Astrocyte of the spinal cord (primary cell): ENCODE measurements around the gene TTC9B.

Source experiments
- DNase-seq: peaks from one replicate; pipeline ENCODE4 v3.0.0; 2011; ENCODE audit warnings: low read depth, low spot score
- H3K4me3 ChIP-seq: 2 replicates; pipeline ENCODE4 v1.5.1; 2011; ENCODE audit warnings: low read depth, mild to moderate bottlenecking, low read length, moderate library complexity
- CTCF ChIP-seq: IDR thresholded peaks from 2 replicates; pipeline ENCODE4 v1.5.1; 2012; ENCODE audit warnings: low read depth, mild to moderate bottlenecking, low read length, inconsistent platforms
- in situ Hi-C: cut with HindIII; loops from 2 replicates; pipeline ENCODE4 v1.10.0; 2017; ENCODE audit warnings: low sequenced_read_pairs

The TTC9B gene

GRCh38 chr19:40249781-40250180 is 31.6 kb upstream of the TTC9B start:
- no peak for TF ChIP-seq CTCF
- no peak for DNase-seq
- in situ Hi-C loops = no loop called here
- H3K4me3 ChIP-seq = no peak overlapping the region

GRCh38 chr19:40249201-40249600 is 31.0 kb upstream of the TTC9B start:
- no peak overlapping the region for H3K4me3 ChIP-seq
- no peak for DNase-seq
- in situ Hi-C loops = no loop called here
- no peak for TF ChIP-seq CTCF

GRCh38 chr19:40247735-40248262 is 29.6 kb upstream of the TTC9B start:
- no peak overlapping the region for H3K4me3 ChIP-seq
- no peak for DNase-seq
- no peak for TF ChIP-seq CTCF
- in situ Hi-C loops = no loop called here

GRCh38 chr19:40247178-40247577 is 29.0 kb upstream of the TTC9B start:
- H3K4me3 ChIP-seq = no peak overlapping the region
- in situ Hi-C loops = no loop called here
- no peak for TF ChIP-seq CTCF
- no peak for DNase-seq

- no peak for TF ChIP-seq CTCF
- no peak overlapping the region for H3K4me3 ChIP-seq
- in situ Hi-C loops = no loop called here
- DNase-seq = no peak
These were observed 28.3 kb upstream of the TTC9B start for GRCh38 chr19:40246292-40247073.

GRCh38 chr19:40245506-40246128 is 27.4 kb upstream of the TTC9B start:
- DNase-seq = no peak
- no peak overlapping the region for H3K4me3 ChIP-seq
- TF ChIP-seq CTCF = no peak
- in situ Hi-C loops = no loop called here
